Astrocyte of the spinal cord (primary cell): ENCODE results near the gene PLLP.

Experiments used
- DNase-seq: peaks from one replicate; pipeline ENCODE4 v3.0.0; 2011; ENCODE audit warnings: low read depth, low spot score
- H3K4me3 ChIP-seq: 2 replicates; pipeline ENCODE4 v1.5.1; 2011; ENCODE audit warnings: low read depth, mild to moderate bottlenecking, low read length, moderate library complexity
- CTCF ChIP-seq: IDR thresholded peaks from 2 replicates; pipeline ENCODE4 v1.5.1; 2012; ENCODE audit warnings: low read depth, mild to moderate bottlenecking, low read length, inconsistent platforms
- in situ Hi-C: cut with HindIII; loops from 2 replicates; pipeline ENCODE4 v1.10.0; 2017; ENCODE audit warnings: low sequenced_read_pairs

Gene PLLP, protein sequence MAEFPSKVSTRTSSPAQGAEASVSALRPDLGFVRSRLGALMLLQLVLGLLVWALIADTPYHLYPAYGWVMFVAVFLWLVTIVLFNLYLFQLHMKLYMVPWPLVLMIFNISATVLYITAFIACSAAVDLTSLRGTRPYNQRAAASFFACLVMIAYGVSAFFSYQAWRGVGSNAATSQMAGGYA

GRCh38 chr16:57284209-57284951 is at the start of gene PLLP:
Gene PLLP (minus strand): TSS chr16:57284672. CDS start chr16:57284540, 132 bp downstream.
- peak within 1 kb of the TSS; percentile 42 for H3K4me3 ChIP-seq
- no peak for TF ChIP-seq CTCF
- in situ Hi-C loops, result no loop called here
- DNase-seq, result no peak

DNA sequence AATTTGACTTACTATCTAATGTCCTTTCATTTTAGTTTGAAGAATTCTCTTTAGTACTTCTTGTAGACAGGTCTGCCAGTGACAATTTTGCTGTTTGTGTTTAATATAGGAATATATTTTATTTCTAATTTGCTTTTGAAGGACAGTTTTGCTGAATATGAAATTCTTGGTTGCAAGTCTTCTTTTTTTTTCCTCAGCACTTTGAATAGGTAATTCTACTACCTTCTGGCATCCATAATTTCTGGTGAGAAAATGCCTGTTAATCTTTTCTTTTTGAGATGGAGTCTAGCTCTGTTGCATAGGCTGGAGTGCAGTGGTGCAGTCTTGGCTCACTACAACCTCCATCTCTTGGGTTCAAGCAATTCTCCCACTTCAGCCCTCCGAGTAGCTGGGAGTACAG is 48.9 kb upstream of the PLLP start:
- DNase-seq, result no peak
- no peak overlapping the region for H3K4me3 ChIP-seq
- in situ Hi-C loops, result no loop called here
- TF ChIP-seq CTCF, result no peak

DNA sequence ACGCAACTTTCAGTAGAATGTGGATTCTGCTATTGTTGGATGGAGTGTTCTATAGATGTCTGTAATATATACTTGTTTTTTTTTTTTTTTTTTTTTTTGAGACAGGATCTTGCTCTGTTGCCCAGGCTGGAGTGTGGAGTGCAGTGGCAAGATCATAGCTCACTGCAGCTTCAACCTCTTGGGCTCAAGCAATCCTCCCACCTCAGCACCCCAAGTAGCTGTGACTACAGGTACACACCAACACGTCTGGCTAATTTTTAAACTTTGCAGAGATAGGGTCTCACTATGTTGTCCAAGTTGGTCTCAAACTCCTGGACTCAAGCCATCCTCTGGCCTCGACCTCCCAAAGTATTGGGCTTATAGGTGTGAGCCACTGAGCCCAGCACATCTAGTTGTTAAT is 46.9 kb upstream of the PLLP start:
- no peak for TF ChIP-seq CTCF
- no peak for DNase-seq
- no peak overlapping the region for H3K4me3 ChIP-seq
- in situ Hi-C loops, result no loop called here

- H3K4me3 ChIP-seq, result no peak overlapping the region
- no peak for DNase-seq
- in situ Hi-C loops, result no loop called here
- TF ChIP-seq CTCF, result no peak
Measured at GRCh38 chr16:57329718-57330327, 45.4 kb upstream of the PLLP start.

GRCh38 chr16:57325458-57325857 is 41.0 kb upstream of the PLLP start:
- in situ Hi-C loops, result no loop called here
- TF ChIP-seq CTCF, result no peak
- H3K4me3 ChIP-seq, result no peak overlapping the region
- DNase-seq, result no peak

DNA sequence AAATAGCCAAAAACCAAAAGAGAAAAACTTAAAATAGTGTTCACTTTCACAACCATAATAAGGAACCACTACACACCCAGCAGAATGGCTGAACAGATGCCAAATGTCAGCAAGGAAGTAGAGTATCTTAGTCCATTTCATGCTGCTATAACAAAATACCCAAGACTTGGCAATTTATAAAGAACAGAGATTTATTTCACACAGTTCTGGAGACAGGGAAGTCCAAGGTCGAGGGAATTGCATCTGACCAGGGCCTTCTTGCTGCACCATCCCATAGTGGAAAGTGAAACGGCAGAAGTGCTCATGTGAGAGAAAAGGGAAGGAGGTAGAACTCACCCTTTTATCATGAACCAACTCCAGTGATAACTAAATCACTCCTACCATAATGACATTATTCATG is 40.3 kb upstream of the PLLP start:
- DNase-seq, result no peak
- H3K4me3 ChIP-seq, result no peak overlapping the region
- in situ Hi-C loops, result no loop called here
- no peak for TF ChIP-seq CTCF
